GM12892 (cell line): ENCODE measurements around the gene XKR7.

Experiments
- POLR2A ChIP-seq: IDR thresholded peaks from 2 replicates; pipeline ENCODE4 v1.6.1; 2011; ENCODE audit warnings: low read depth, low read length, control low read depth
- TAF1 ChIP-seq: IDR thresholded peaks from 2 replicates; pipeline ENCODE4 v1.6.1; 2011; ENCODE audit warnings: low read depth, mild to moderate bottlenecking, control low read depth, low read length, borderline replicate concordance

DNA sequence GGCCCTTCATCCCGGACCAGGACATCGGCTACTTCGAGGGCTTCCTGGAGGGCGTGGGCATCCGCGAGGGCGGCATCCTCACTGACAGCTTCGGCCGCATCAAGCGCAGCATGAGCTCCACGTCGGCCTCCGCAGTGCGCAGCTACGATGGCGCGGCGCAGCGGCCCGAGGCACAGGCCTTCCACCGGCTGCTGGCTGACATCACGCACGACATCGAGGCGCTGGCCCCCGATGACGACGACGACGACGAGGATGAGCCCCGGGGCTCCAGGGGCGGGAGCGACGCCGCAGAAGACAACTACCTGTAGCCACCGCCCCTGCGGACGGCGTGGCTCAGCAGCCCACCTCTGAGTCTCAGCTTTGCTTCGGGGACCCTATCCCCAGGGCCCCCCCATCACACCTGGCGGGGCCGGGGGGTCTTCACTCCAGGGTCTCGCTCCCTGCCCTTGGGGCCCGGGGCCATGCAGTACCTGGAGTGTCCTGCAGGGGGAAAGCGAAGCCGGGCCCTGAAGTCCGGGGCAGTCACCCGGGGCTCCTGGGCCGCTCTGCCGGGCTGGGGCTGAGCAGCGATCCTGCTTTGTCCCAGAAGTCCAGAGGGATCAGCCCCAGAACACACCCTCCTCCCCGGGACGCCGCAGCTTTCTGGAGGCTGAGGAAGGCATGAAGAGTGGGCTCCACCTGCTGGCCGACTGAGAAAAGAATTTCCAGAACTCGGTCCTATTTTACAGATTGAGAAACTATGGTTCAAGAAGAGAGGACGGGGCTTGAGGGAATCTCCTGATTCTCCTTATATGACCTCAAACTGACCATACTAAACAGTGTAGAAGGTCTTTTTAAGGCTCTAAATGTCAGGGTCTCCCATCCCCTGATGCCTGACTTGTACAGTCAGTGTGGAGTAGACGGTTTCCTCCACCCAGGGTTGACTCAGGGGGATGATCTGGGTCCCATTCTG, 63.3 kb downstream of the XKR7 start:
- no peak for TF ChIP-seq POLR2A
- TF ChIP-seq TAF1: no peak
